Measurements from ENCODE around the gene NHEJ1.

The NHEJ1 gene

DNA sequence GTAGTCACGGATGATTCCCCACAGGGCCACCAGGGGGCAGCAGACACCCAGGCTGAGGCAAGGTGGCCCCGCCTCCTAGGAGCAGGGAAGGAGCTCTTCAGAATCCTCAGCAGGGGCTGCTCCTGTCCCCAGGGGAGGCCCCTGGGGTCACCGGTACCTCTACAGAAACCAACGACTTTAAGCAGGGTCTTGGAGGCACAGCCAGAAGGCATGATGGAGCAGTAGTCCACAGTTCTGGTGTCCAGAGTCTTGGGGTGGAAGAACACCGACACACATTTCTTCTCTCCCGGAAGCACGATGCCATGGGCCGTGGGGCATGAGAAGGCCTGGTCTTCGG is 130.8 kb downstream of the NHEJ1 start:
- H3K4me1 ChIP-seq (ENCODE audit: control insufficient read depth, low read length) = no peaks in the 10 kb centered on the region
- H3K27me3 ChIP-seq (ENCODE audit: control insufficient read depth, low read length) = peaks cover 8% of the 10 kb centered on the region
- H4K20me1 ChIP-seq (ENCODE audit: control insufficient read depth, insufficient read depth, low read depth, low read length) = no peaks in the 10 kb centered on the region
- no peak overlapping the region for H3K4me3 ChIP-seq (ENCODE audit: low read length)
- H3K9me2 ChIP-seq (replicated peaks; ENCODE audit: control insufficient read depth, low read length) = no peaks in the 10 kb centered on the region
- no peaks in the 10 kb centered on the region for H3K9me3 ChIP-seq (ENCODE audit: control insufficient read depth, insufficient read depth, low read length)
- no peaks in the 10 kb centered on the region for H3K79me2 ChIP-seq (ENCODE audit: control insufficient read depth, low read length)
- TF ChIP-seq, protein P1, sequence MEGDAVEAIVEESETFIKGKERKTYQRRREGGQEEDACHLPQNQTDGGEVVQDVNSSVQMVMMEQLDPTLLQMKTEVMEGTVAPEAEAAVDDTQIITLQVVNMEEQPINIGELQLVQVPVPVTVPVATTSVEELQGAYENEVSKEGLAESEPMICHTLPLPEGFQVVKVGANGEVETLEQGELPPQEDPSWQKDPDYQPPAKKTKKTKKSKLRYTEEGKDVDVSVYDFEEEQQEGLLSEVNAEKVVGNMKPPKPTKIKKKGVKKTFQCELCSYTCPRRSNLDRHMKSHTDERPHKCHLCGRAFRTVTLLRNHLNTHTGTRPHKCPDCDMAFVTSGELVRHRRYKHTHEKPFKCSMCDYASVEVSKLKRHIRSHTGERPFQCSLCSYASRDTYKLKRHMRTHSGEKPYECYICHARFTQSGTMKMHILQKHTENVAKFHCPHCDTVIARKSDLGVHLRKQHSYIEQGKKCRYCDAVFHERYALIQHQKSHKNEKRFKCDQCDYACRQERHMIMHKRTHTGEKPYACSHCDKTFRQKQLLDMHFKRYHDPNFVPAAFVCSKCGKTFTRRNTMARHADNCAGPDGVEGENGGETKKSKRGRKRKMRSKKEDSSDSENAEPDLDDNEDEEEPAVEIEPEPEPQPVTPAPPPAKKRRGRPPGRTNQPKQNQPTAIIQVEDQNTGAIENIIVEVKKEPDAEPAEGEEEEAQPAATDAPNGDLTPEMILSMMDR (IDR thresholded peaks at IDR 0.05; ENCODE audit: low read depth, low read length, poor library complexity, severe bottlenecking) = no peak
- TF ChIP-seq EZH2phosphoT487 (IDR thresholded peaks at IDR 0.05; ENCODE audit: borderline replicate concordance, low read length) = no peak
- no peak overlapping the region for H3K4me2 ChIP-seq (ENCODE audit: low read length)
- H3K27ac ChIP-seq (ENCODE audit: low read depth, low read length) = no peak overlapping the region
- no peaks in the 10 kb centered on the region for H3K36me3 ChIP-seq (ENCODE audit: control insufficient read depth, low read length)
- H3F3A ChIP-seq (ENCODE audit: control insufficient read depth, insufficient read depth) = no peaks in the 10 kb centered on the region

DNA sequence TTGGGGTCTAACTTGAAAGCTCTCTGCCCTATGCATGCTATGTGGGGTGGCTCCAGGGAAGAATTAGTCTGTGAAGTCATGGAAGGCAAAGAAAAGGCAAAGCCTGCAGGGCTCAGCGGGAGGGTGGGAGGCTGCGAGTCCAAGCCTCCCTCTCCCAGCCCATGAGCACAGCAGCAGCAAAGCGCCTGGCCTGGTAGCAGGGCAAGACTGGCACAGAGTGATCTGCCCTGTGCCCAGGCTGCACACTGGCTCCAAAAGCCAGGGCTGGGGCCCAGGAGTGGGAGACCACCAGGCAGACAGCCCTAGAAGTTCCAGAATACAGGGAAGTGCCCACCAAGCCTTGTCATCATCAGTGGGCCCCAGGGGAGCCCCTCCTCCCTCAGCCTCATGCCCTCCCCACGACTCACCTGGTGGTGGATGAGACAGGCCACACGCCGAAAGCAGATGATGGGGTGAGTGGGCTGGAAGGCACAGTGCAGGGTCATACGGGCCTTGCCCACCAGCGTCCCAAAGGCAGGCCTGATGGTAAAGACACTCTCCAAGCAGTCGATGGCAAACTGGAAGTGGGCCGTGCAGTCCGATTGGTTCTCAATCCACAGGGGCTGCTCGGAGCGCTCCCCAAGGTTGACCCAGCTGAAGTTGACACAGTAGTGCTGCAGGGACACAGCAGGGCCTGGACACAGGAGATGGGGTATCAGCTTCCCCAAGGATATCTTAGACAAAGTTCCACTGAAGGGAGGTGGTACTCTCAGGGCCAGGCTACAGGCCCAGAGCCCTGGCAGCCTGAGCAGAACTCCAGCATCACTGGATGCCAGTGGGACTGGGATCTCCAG is 131.4 kb downstream of the NHEJ1 start:
- Histone ChIP-seq H3K36me3 (ENCODE audit: control insufficient read depth, low read length) (no peaks in the 10 kb centered on the region), H3F3A (ENCODE audit: control insufficient read depth, insufficient read depth) (no peaks in the 10 kb centered on the region), H3K4me1 (ENCODE audit: control insufficient read depth, low read length) (no peaks in the 10 kb centered on the region), H3K27me3 (ENCODE audit: control insufficient read depth, low read length) (peaks cover 2% of the 10 kb centered on the region; the same call in 1 of the 2 replicates), H3K9me3 (ENCODE audit: control insufficient read depth, insufficient read depth, low read length) (no peaks in the 10 kb centered on the region), H3K4me2 (ENCODE audit: low read length) (no peak overlapping the region), H3K27ac (ENCODE audit: low read depth, low read length) (no peak overlapping the region), H3K4me3 (ENCODE audit: low read length) (no peak overlapping the region), H3K9me2 (replicated peaks; ENCODE audit: control insufficient read depth, low read length) (no peaks in the 10 kb centered on the region), H4K20me1 (ENCODE audit: control insufficient read depth, insufficient read depth, low read depth, low read length) (no peaks in the 10 kb centered on the region), H3K79me2 (ENCODE audit: control insufficient read depth, low read length) (no peaks in the 10 kb centered on the region)
- no peak for TF ChIP-seq EZH2phosphoT487 (IDR thresholded peaks at IDR 0.05; ENCODE audit: borderline replicate concordance, low read length)
- TF ChIP-seq, protein P1 (IDR thresholded peaks at IDR 0.05; ENCODE audit: low read depth, low read length, poor library complexity, severe bottlenecking) = peak; percentile 93

DNA sequence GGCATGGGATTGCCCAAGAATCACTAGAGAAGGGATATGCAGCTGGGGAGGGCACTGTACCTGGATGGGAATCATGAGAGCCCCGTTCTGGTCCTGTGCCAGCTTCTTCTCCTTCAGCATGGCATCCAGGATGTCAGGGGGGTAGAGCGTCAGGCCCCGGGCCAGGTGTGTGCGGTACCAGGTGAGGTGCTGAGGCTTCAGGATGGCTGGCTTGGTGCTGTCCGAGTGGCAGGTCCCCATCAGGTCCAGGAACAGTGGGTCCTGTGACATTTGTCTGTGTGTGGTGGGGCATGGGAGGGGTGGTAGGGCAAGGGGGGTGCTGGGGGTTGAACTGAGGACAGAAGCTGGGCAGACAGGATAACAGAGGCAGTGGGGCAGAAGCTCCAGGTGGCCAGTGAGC is 132.5 kb downstream of the NHEJ1 start:
- Histone ChIP-seq H3K9me2 (replicated peaks; ENCODE audit: control insufficient read depth, low read length) (no peaks in the 10 kb centered on the region), H3K27ac (ENCODE audit: low read depth, low read length) (no peak overlapping the region), H3K4me1 (ENCODE audit: control insufficient read depth, low read length) (no peaks in the 10 kb centered on the region), H3F3A (ENCODE audit: control insufficient read depth, insufficient read depth) (no peaks in the 10 kb centered on the region), H3K9me3 (ENCODE audit: control insufficient read depth, insufficient read depth, low read length) (no peaks in the 10 kb centered on the region), H3K79me2 (ENCODE audit: control insufficient read depth, low read length) (no peaks in the 10 kb centered on the region), H3K27me3 (ENCODE audit: control insufficient read depth, low read length) (no peaks in the 10 kb centered on the region; the same call in 1 of the 2 replicates), H3K4me2 (ENCODE audit: low read length) (no peak overlapping the region), H3K4me3 (ENCODE audit: low read length) (no peak overlapping the region), H4K20me1 (ENCODE audit: control insufficient read depth, insufficient read depth, low read depth, low read length) (no peaks in the 10 kb centered on the region), H3K36me3 (ENCODE audit: control insufficient read depth, low read length) (no peaks in the 10 kb centered on the region)
- no peak for TF ChIP-seq EZH2phosphoT487 (IDR thresholded peaks at IDR 0.05; ENCODE audit: borderline replicate concordance, low read length)
- TF ChIP-seq, protein P1 (IDR thresholded peaks at IDR 0.05; ENCODE audit: low read depth, low read length, poor library complexity, severe bottlenecking) = no peak

Data from DOHH2 (cell line).